Testis (tissue), 3 donors: ENCODE data around the gene TRMT11. TPM values are rescaled to one million over a fixed set of nuclear protein-coding genes. Genes with fewer than 3 reads are reported as not detected.

ENCODE experiments used
- DNase-seq: peaks from one replicate; pipeline ENCODE4 v3.0.0-alpha.2; 2019
- H3K27ac ChIP-seq, 2 donors: fragments of 200-600 bp; sonication (generic); one replicate each; pipeline ENCODE4 v1.5.1; 2019
- H3K27me3 ChIP-seq: fragments of 200-600 bp; sonication (generic); one replicate; pipeline ENCODE4 v1.5.1; 2019
- H3K36me3 ChIP-seq: fragments of 200-600 bp; sonication (generic); one replicate; pipeline ENCODE4 v1.5.1; 2017; ENCODE audit warnings: low read depth; ENCODE audit errors: missing control alignments
- H3K4me1 ChIP-seq: fragments of 200-600 bp; sonication (generic); one replicate; pipeline ENCODE4 v1.5.1; 2019
- H3K4me3 ChIP-seq, 2 donors: fragments of 200-600 bp; sonication (generic); one replicate each; pipeline ENCODE4 v1.5.1; 2017 to 2019
- H3K9me3 ChIP-seq: fragments of 200-600 bp; sonication (generic); one replicate; pipeline ENCODE4 v1.5.1; 2017
- CTCF ChIP-seq, 3 experiments: fragments of 450-650 bp in 2 of 3; fragments of 200-600 bp in 1 of 3; sonication (generic) in 1 of 3; IDR thresholded peaks; one replicate each; pipeline ENCODE4 v1.5.1; 2016 to 2019; ENCODE audit warnings: antibody characterized with exemption in 3 of 3, mild to moderate bottlenecking in 2 of 3, moderate library complexity in 1 of 3
- POLR2A ChIP-seq: fragments of 450-650 bp; IDR thresholded peaks from one replicate; pipeline ENCODE4 v1.6.1; 2017; ENCODE audit warnings: antibody characterized with exemption, mild to moderate bottlenecking, moderate library complexity
- WGBS, 2 donors: methylation state at CpG; one replicate each; pipeline ENCODE4 v1.1.5; 2018; 5-methylcytosine and 5-hydroxymethylcytosine counted together
- intact Hi-C: fragments of 100-400 bp; cut with DNase I; formaldehyde crosslinking; loops from one replicate; pipeline ENCODE4 v1.15.1; 2023; ENCODE audit warnings: low total_unique reads
- polyA plus RNA-seq: library from polyadenylated mRNA; stranded (reverse); fragments of 350-450 nt; fragmentation: Illumina TruSeq; extraction: RNeasy Lipid Tissue Mini Kit (QIAGEN cat#74804); gene quantifications from one replicate; pipeline ENCODE4 v1.2.3, GENCODE V29; 2014; ENCODE audit warnings: low read depth, low replicate concordance; ENCODE audit not compliant: insufficient read depth
- total RNA-seq, 2 donors: library from RNA; depleted of rRNA; stranded (reverse); fragments of >200 nt; gene quantifications; one replicate each; pipeline ENCODE4 v1.2.3, GENCODE V29; 2016

The TRMT11 gene
- total and polyA plus RNA-seq, 3 donors from 2014 or later: 16.1 to 51.2 (median 32.2) TPM

DNA sequence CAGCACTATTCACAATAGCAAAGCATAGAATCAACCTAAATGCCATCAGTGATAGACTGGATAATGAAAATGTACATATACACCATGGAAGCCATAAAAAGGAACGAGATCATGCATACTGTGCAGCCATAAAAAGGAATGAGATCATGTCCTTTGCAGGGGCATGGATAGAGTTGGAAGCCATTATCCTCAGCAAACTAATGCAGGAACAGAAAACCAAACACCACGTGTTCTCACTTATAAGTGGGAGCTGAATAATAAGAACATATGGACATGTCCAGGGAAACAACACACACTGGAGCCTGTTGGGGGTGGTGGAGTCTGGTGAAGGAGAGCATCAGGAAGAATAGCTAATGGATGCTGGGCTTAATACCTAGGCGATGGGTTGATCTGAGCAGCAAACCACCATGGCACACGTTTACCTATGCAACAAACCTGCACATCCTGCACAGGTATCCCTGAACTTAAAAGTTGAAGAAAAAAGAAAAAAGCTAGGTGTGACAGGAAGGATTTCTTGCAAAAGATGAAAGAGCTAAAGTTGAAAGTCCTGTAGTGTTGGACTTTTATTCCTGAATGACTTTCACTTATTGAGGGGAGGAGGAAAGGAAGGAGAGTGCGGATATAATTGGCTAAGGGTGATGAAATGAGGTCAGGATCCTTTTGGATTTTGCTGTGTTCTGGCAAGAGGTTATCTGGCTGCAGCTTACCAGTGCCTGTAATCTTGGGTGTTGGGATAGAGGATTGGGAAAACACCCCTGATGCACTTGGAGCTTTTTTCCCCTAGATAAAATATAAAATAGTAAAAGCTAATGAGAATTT lies 8.5 kb downstream of the TRMT11 start:
- no peak overlapping the region for H3K4me3 ChIP-seq
- intact Hi-C loops: no loop called here
- H3K36me3 ChIP-seq: no peaks in the 10 kb centered on the region
- H3K4me1 ChIP-seq: no peaks in the 10 kb centered on the region
- TF ChIP-seq CTCF (IDR thresholded peaks at IDR 0.05) (no peak), POLR2A (no peak)
- H3K9me3 ChIP-seq: no peaks in the 10 kb centered on the region
- H3K27me3 ChIP-seq: no peaks in the 10 kb centered on the region
- H3K27ac ChIP-seq: no peak overlapping the region
- 73 to 85% methylated on average over 5 of the region's 5 CpGs for WGBS, 2 donors
- no peak for DNase-seq

DNA sequence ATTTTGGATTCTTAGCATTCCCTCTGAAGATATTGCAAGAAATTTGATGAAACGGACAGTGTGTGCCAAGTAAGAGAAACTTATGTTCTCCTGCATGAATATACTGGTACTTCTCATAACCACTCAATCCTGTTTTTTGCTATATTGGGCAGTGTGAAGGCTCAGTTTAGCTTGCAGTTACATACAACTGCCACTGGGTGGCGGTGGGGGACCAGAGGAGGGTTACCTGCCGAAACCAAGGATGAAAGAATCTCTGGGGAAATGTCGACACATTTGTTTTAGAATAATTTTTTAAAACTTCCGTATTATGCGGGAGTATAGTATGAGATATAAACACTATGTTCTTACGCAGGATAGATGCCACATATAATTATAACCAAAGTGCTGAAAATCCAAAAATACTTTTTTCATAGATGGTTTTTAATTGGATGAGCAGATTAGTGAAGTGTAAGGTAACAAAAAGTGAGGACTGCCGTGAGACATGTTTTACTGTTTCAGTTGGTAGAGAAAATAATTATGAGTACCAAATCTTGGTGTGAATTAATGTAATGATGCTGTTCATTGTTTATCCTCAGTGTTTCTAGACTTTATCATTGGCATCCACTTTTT lies 9.7 kb downstream of the TRMT11 start:
- no peak overlapping the region for H3K27ac ChIP-seq
- no peak overlapping the region for H3K4me3 ChIP-seq
- peak; percentile 36 for DNase-seq
- no peaks in the 10 kb centered on the region for H3K27me3 ChIP-seq
- H3K36me3 ChIP-seq: no peaks in the 10 kb centered on the region
- intact Hi-C loops: no loop called here
- H3K9me3 ChIP-seq: no peaks in the 10 kb centered on the region
- 13 to 22% methylated on average over 8 of the region's 8 CpGs for WGBS, 2 donors
- no peaks in the 10 kb centered on the region for H3K4me1 ChIP-seq
- TF ChIP-seq CTCF (IDR thresholded peaks at IDR 0.05) (peak; percentile 75 to 98 (median 83)), POLR2A (no peak)

DNA sequence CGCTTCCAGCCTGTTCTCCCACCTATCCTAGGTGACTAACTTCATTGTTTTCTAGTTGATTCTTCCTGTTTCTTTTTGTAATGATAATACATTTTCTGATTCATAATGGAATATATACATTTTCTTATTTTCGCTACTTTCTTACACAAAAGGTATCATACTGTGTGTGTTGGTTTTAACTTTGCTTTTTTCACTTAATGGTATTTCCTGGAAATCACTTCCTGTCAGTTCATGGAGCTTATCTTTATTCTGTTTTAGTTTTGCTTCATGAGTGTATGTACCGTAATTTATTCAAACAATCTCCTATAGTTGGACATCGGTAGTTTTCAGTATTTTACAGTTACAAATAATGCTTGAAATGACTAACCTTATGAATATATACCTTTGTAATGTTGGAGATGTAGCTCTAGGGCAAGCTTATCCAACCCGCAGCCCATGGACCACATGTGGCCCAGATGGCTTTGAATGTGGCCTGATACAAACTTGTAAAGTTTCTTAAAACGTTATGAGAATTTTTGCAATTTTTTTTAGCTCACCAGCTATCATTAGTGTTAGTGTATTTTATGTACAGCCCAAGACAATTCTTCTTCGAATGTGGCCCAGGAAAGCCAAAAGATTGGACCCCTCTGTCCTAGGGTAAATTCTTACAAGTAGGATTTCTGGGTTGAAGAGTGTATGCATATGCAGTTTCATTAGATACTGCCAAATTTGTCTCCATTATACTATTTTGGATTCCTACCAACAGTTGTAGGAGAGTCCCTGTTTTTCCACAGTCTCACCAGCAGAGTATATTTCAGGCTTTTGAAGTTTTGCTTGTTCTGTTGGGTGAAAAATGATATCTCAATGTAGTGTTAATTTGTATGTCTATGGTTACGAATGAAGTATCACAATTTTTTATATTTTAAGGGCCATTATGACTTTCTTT lies 16.7 kb downstream of the TRMT11 start:
- DNase-seq: no peak
- WGBS, 2 donors: 90 to 94% methylated on average over 8 of the region's 8 CpGs
- H3K4me3 ChIP-seq: no peak overlapping the region
- H3K4me1 ChIP-seq: no peaks in the 10 kb centered on the region
- intact Hi-C loops: no loop called here
- TF ChIP-seq POLR2A: no peak
- TF ChIP-seq CTCF (IDR thresholded peaks at IDR 0.05): no peak
- no peaks in the 10 kb centered on the region for H3K27me3 ChIP-seq
- H3K27ac ChIP-seq: no peak overlapping the region
- H3K36me3 ChIP-seq: no peaks in the 10 kb centered on the region
- no peaks in the 10 kb centered on the region for H3K9me3 ChIP-seq

- H3K36me3 ChIP-seq: no peaks in the 10 kb centered on the region
- TF ChIP-seq CTCF (IDR thresholded peaks at IDR 0.05) (no peak), POLR2A (no peak)
- no peak for DNase-seq
- no peak overlapping the region for H3K27ac ChIP-seq
- no peak overlapping the region for H3K4me3 ChIP-seq
- no peaks in the 10 kb centered on the region for H3K9me3 ChIP-seq
- intact Hi-C loops: no loop called here
- H3K27me3 ChIP-seq: no peaks in the 10 kb centered on the region
- H3K4me1 ChIP-seq: no peaks in the 10 kb centered on the region
These were observed 21.5 kb downstream of the TRMT11 start for GRCh38 chr6:126007800-126008199.
